ENCODE measurements around the gene CBLC. TPM values are rescaled to one million over a fixed set of nuclear protein-coding genes. Genes with fewer than 3 reads are reported as not detected.

CBLC gene
- total and polyA plus RNA-seq, 10 of the 15 experiments (the other 5 are each of a cell fraction or from before 2014, with no cell fraction given), result not detected

GRCh38 chr19:44800461-44800860 lies 22.8 kb downstream of the CBLC start (continued):
- no peak for TF ChIP-seq POLR2AphosphoS2 (IDR thresholded peaks at IDR 0.05; ENCODE audit: low read depth, low read length)
- TF ChIP-seq, protein P1, sequence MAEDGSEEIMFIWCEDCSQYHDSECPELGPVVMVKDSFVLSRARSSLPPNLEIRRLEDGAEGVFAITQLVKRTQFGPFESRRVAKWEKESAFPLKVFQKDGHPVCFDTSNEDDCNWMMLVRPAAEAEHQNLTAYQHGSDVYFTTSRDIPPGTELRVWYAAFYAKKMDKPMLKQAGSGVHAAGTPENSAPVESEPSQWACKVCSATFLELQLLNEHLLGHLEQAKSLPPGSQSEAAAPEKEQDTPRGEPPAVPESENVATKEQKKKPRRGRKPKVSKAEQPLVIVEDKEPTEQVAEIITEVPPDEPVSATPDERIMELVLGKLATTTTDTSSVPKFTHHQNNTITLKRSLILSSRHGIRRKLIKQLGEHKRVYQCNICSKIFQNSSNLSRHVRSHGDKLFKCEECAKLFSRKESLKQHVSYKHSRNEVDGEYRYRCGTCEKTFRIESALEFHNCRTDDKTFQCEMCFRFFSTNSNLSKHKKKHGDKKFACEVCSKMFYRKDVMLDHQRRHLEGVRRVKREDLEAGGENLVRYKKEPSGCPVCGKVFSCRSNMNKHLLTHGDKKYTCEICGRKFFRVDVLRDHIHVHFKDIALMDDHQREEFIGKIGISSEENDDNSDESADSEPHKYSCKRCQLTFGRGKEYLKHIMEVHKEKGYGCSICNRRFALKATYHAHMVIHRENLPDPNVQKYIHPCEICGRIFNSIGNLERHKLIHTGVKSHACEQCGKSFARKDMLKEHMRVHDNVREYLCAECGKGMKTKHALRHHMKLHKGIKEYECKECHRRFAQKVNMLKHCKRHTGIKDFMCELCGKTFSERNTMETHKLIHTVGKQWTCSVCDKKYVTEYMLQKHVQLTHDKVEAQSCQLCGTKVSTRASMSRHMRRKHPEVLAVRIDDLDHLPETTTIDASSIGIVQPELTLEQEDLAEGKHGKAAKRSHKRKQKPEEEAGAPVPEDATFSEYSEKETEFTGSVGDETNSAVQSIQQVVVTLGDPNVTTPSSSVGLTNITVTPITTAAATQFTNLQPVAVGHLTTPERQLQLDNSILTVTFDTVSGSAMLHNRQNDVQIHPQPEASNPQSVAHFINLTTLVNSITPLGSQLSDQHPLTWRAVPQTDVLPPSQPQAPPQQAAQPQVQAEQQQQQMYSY (CRISPR knock-in tag; IDR thresholded peaks at IDR 0.05), result no peak
- no peak for TF ChIP-seq BACH1 (IDR thresholded peaks at IDR 0.05; ENCODE audit: borderline replicate concordance)
- TF ChIP-seq, protein P2, sequence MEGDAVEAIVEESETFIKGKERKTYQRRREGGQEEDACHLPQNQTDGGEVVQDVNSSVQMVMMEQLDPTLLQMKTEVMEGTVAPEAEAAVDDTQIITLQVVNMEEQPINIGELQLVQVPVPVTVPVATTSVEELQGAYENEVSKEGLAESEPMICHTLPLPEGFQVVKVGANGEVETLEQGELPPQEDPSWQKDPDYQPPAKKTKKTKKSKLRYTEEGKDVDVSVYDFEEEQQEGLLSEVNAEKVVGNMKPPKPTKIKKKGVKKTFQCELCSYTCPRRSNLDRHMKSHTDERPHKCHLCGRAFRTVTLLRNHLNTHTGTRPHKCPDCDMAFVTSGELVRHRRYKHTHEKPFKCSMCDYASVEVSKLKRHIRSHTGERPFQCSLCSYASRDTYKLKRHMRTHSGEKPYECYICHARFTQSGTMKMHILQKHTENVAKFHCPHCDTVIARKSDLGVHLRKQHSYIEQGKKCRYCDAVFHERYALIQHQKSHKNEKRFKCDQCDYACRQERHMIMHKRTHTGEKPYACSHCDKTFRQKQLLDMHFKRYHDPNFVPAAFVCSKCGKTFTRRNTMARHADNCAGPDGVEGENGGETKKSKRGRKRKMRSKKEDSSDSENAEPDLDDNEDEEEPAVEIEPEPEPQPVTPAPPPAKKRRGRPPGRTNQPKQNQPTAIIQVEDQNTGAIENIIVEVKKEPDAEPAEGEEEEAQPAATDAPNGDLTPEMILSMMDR (IDR thresholded peaks at IDR 0.05 in 2 of 3, conservative IDR thresholded peaks at IDR 0.05 in 1 of 3; ENCODE audit: control insufficient read depth in 2 of 3, extremely low read depth in 1 of 3, insufficient read depth in 1 of 3, low read depth in 3 of 3, low read length in 3 of 3), result peak; percentile 87 to 98 (median 95)
- TF ChIP-seq SUPT20H (IDR thresholded peaks at IDR 0.05; ENCODE audit: borderline replicate concordance, control insufficient read depth, low read depth, low read length), result no peak
- no peak for TF ChIP-seq TAF1 (IDR thresholded peaks at IDR 0.05; ENCODE audit: borderline replicate concordance, low read depth, low read length)
- TF ChIP-seq JUND (IDR thresholded peaks at IDR 0.05; ENCODE audit: low read depth, low read length), result no peak
- peak in 1 of 2 experiments; percentile 44; a peak in 1 of 4 replicates for TF ChIP-seq BHLHE40 (IDR thresholded peaks at IDR 0.05; ENCODE audit: borderline replicate concordance in 1 of 2, low read depth in 2 of 2, low read length in 1 of 2)
- no peak for TF ChIP-seq MTA3 (IDR thresholded peaks at IDR 0.05; ENCODE audit: borderline replicate concordance, low read length)
- TF ChIP-seq IRF4 (IDR thresholded peaks at IDR 0.05; ENCODE audit: low read depth, low read length), result peak; percentile 69
- no peak for TF ChIP-seq NR2C1 (IDR thresholded peaks at IDR 0.05)
- TF ChIP-seq POU2F2 (IDR thresholded peaks at IDR 0.05; ENCODE audit: borderline replicate concordance, low read depth, low read length), result no peak
- TF ChIP-seq MEF2B (IDR thresholded peaks at IDR 0.05; ENCODE audit: partially characterized antibody, poor library complexity, severe bottlenecking), result no peak
- 0 out of 2 replicates have a peak, but pooled peaks have one; percentile 28 for TF ChIP-seq RUNX3 (IDR thresholded peaks at IDR 0.05; ENCODE audit: low read length)
- TF ChIP-seq, protein P3, sequence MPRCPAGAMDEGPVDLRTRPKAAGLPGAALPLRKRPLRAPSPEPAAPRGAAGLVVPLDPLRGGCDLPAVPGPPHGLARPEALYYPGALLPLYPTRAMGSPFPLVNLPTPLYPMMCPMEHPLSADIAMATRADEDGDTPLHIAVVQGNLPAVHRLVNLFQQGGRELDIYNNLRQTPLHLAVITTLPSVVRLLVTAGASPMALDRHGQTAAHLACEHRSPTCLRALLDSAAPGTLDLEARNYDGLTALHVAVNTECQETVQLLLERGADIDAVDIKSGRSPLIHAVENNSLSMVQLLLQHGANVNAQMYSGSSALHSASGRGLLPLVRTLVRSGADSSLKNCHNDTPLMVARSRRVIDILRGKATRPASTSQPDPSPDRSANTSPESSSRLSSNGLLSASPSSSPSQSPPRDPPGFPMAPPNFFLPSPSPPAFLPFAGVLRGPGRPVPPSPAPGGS (IDR thresholded peaks at IDR 0.05; ENCODE audit: borderline replicate concordance, insufficient read depth, low read depth, low read length, poor library complexity, severe bottlenecking), result no peak
- TF ChIP-seq, protein P4, sequence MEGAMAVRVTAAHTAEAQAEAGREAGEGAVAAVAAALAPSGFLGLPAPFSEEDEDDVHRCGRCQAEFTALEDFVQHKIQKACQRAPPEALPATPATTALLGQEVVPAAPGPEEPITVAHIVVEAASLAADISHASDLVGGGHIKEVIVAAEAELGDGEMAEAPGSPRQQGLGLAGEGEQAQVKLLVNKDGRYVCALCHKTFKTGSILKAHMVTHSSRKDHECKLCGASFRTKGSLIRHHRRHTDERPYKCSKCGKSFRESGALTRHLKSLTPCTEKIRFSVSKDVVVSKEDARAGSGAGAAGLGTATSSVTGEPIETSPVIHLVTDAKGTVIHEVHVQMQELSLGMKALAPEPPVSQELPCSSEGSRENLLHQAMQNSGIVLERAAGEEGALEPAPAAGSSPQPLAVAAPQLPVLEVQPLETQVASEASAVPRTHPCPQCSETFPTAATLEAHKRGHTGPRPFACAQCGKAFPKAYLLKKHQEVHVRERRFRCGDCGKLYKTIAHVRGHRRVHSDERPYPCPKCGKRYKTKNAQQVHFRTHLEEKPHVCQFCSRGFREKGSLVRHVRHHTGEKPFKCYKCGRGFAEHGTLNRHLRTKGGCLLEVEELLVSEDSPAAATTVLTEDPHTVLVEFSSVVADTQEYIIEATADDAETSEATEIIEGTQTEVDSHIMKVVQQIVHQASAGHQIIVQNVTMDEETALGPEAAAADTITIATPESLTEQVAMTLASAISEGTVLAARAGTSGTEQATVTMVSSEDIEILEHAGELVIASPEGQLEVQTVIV (IDR thresholded peaks at IDR 0.05; ENCODE audit: borderline replicate concordance, partially characterized antibody), result no peak
- peak; percentile 62; the same call in 1 of the 2 replicates for TF ChIP-seq YY1 (IDR thresholded peaks at IDR 0.05; ENCODE audit: low read depth, low read length)
- no peak for TF ChIP-seq WRNIP1 (IDR thresholded peaks at IDR 0.05; ENCODE audit: borderline replicate concordance, low read depth, low read length)
- no peak for TF ChIP-seq BRCA1 (IDR thresholded peaks at IDR 0.05; ENCODE audit: low read depth, low read length)
- no peak for TF ChIP-seq SUZ12 (IDR thresholded peaks at IDR 0.05; ENCODE audit: unreplicated experiment)
- peak; percentile 44 for TF ChIP-seq SP1 (IDR thresholded peaks at IDR 0.05; ENCODE audit: low read depth, low read length)

Measured in GM12878 (cell line).